GM19328 (cell line): ENCODE measurements around the gene TP53I13.

ENCODE experiments used
- ATAC-seq: cut with Tn5 transposase; IDR thresholded peaks from one replicate; pipeline ENCODE4 v1.9.1; 2021; ENCODE audit warnings: mild to moderate bottlenecking, moderate library complexity; ENCODE audit not compliant: unreplicated experiment

Gene TP53I13

GRCh38 chr17:29614349-29615047, 46.0 kb downstream of the TP53I13 start:
- no peak for ATAC-seq

DNA sequence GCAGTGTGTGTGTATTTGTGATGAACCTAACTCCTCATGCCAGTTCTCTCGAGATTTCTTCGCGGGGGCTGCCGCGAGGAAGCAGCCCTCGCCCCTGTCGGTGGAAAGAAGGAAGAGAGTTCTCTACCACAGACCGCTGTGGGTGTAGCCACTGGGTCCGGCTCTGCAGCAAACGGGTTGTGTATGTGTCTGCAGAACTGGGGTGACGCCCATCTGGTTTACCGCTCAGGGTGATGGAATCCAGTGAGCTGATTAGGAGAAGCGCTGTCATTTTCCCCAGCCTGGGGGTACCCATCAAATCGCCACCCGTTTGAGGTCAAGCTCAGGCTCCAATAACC, 46.5 kb downstream of the TP53I13 start:
- peak; percentile 5 for ATAC-seq

DNA sequence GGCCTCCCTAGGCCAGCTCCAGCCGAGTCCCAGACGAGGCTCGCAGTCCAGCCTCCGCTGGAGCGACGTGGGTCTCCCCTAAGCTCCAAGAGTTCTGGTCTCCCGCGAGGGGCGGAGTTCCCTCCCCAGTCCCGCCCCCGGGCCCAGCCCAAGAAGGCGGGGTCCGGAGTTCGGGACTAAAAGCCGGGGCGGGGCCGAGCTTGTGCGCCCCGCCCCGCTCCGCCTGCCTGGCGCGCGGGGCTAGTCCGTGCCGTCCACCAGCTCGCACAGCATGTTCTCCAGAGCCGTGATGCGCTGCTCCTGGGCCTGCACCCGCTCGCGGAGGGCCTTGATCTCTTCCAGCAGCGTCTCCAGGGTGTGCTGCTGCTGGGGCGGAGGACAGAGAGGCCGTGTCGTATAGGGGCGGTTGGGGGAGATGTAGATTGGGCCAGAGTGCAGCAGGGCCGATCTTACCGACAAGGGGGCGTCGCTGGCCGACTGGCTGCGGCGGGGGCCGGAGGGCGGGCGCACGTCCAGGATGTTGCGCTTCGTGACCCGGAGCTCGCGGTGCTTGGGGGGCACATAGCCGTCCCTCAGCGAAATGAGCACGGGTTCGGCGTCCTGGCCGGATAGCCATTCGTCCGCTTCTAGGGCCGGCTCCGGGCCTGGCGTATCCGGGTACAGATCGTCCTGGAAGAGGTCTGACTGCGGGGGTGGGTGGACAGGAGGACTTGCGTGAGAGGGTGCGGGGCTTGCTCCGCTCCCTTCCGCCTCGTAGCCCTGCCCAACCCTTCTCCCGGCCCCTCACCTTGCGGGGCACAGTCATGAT, 47.2 kb downstream of the TP53I13 start:
- peak; percentile 45 for ATAC-seq

DNA sequence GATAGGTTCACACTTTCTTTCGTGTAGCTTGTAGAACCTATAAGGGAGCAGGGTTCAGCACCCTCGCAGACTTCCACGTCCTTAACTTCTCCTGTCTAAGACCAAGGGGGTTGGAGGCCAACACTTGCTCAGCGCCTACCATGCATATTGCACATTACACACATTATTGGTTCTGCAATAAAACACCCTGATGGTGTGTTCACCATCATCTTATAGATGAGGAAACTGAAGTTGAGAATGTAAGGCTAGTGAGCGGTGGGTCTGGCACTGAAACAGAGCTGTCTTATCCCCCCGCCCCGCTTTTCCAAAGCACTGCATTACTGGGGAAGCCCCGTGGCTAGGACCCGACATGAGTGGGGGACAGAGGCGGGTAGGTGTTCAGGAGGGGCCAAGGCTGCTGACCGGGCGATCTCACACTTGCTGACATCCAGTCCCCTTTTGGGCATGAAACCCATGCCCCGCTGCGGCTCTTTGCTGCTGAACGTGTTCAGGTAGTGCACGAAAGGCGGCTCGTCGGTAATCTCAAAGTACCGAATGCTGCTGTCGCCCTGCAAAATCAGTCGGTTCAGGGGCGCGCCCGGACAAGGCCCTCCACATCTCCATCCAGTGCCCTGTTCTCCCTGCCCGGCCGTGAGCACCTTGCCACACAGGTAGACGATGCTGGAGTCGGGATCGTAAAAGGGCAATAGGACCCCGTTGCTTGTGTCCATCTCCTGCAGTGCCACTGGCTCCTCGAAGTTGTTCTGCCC, 48.0 kb downstream of the TP53I13 start:
- ATAC-seq, result no peak

- ATAC-seq, result no peak
Measured at GRCh38 chr17:29617125-29617480, 48.6 kb downstream of the TP53I13 start.

- ATAC-seq, result no peak
Measured at GRCh38 chr17:29617481-29618271, 49.2 kb downstream of the TP53I13 start.

DNA sequence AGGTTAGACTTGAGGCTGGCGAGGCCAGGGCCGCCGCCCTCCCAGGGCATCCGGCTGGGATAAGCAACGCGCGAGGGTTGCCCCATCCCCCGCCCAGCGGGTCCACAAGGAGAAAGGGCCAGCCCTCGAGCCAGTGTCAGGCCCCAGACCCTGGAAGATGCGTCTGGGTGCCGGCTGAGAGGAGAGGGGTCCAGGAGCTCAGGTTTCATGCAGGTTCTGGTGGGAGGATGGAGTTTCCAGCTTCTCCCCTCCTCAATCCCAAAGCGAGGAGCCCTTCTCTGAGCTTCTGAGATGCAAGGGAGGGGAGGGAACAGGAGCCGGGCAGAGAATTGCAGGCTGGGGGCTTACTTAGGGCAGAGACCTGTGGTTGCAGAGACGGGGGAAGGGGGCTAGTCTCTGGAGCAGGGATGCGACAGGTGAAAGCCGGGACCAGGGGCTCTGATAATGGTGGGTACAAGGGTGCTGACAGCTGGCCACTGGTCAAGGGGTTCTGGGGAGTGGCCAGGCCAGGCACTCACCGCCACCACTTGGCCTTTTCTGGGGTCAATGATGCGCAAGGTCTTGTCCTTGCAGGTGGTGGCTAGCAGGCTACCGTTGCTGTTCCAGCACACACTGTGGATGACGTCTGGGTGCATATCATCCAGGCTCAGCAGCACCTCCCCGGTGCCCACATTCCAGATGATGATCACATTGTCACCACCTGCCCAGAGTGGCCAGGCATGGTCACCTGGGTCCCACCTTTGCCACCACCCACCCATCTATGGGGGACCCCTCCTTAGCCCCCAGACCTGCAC, 50.0 kb downstream of the TP53I13 start:
- ATAC-seq, result no peak

GRCh38 chr17:29619251-29619650, 50.8 kb downstream of the TP53I13 start:
- no peak for ATAC-seq

- ATAC-seq, result no peak
Measured at GRCh38 chr17:29620271-29620670, 51.8 kb downstream of the TP53I13 start.

- no peak for ATAC-seq
Measured at GRCh38 chr17:29620779-29621500, 52.4 kb downstream of the TP53I13 start.

DNA sequence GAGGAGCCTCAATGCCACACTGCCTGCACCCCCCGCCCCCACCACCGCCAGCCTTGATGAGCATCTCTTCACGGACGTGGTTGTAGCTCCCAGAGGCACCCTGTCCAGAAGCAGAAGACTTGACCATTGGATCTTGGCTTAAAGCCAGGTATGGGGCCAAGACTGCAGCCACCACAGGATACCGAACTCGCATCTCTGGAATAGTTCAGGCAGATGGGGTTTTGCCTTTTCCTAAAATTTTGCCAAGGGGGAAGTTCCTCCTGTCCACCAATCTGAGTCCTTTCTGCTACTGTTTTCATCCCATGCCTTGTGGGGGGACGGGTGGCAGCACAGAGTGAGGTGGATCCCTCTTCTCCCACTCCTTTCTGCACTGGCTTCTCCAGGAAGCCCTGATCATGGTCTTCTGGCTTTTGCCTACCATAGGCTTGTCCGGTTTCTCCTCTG, 53.3 kb downstream of the TP53I13 start:
- ATAC-seq, result no peak
